Gastrocnemius medialis (tissue), 4 donors: ENCODE data around the gene EEF1E1. TPM values are rescaled to one million over a fixed set of nuclear protein-coding genes. Genes with fewer than 3 reads are reported as not detected.
A peak's percentile ranks its signal among the peaks of the same experiment; 100 is the strongest.
"Not testable (repeated sequence)": the region's sequence is repeated elsewhere in the genome, so short reads cannot be mapped to it uniquely, and the experiment has no call there.

Experiments
- ATAC-seq, 2 donors: fragments of 150-250 bp; one replicate each; pipeline ENCODE4 v1.9.1; 2016
- DNase-seq, 2 donors: peaks; one replicate each; pipeline ENCODE4 v3.0.0-alpha.2; 2019
- H3K27ac ChIP-seq, 4 donors: fragments of 200-600 bp; sonication (generic); 1 replicate in 1 of 4; 2 replicates in 3 of 4; pipeline ENCODE4 v1.5.1; 2016 to 2018; ENCODE audit warnings: mild to moderate bottlenecking in 2 of 4, moderate library complexity in 1 of 4
- H3K27me3 ChIP-seq, 3 donors: fragments of 200-600 bp; sonication (generic) in 2 of 3; 1 replicate in 1 of 3; 2 replicates in 2 of 3; pipeline versions ENCODE4 v1.5.1 to v1.6.0; 2016 to 2019; ENCODE audit warnings: mild to moderate bottlenecking in 1 of 3, moderate library complexity in 1 of 3
- H3K36me3 ChIP-seq, 2 donors: fragments of 200-600 bp; sonication (generic) in 1 of 2; one replicate each; pipeline ENCODE4 v1.5.1; 2017 to 2018
- H3K4me1 ChIP-seq, 2 donors: fragments of 200-600 bp; sonication (generic) in 1 of 2; one replicate each; pipeline ENCODE4 v1.5.1; 2016 to 2017; ENCODE audit warnings: mild to moderate bottlenecking in 2 of 2
- H3K4me3 ChIP-seq, 4 donors: fragments of 200-600 bp; sonication (generic) in 3 of 4; 1 replicate in 1 of 4; 2 replicates in 3 of 4; pipeline ENCODE4 v1.5.1; 2016 to 2019; ENCODE audit warnings: mild to moderate bottlenecking in 2 of 4
- H3K9me3 ChIP-seq, 3 donors: fragments of 200-600 bp; sonication (generic) in 2 of 3; 1 replicate in 1 of 3; 2 replicates in 2 of 3; pipeline ENCODE4 v1.5.1; 2016 to 2019
- POLR2A ChIP-seq, 2 donors: fragments of 450-650 bp; IDR thresholded peaks; one replicate each; pipeline ENCODE4 v1.6.1; 2017; ENCODE audit warnings: antibody characterized with exemption in 2 of 2, mild to moderate bottlenecking in 2 of 2, moderate library complexity in 2 of 2
- in situ Hi-C, 4 donors: fragments of 200-750 bp; cut with MboI; loops; one replicate each; pipeline versions ENCODE4 v1.15.0 to v1.8.0; 2017; ENCODE audit warnings: low sequenced_read_pairs in 4 of 4
- intact Hi-C: fragments of 100-400 bp; cut with DNase I; formaldehyde crosslinking; loops from one replicate; pipeline ENCODE4 v1.15.1; 2023; ENCODE audit warnings: low total_unique reads
- total RNA-seq, 4 donors: library from RNA; depleted of rRNA; stranded (reverse); fragments of >200 nt; gene quantifications; one replicate each; pipeline versions ENCODE4 v1.1.0 to v1.2.3, GENCODE V29; 2016
- TF ChIP-seq, protein P1 (sequence below), 5 experiments: fragments of 450-650 bp in 3 of 5; fragments of 200-600 bp in 2 of 5; sonication (generic) in 2 of 5; IDR thresholded peaks in 4 of 5; conservative IDR thresholded peaks in 1 of 5; 1 replicate in 4 of 5; 2 replicates in 1 of 5; pipeline ENCODE4 v1.5.1; 2016 to 2019; ENCODE audit warnings: antibody characterized with exemption in 5 of 5, mild to moderate bottlenecking in 3 of 5, moderate library complexity in 3 of 5

The EEF1E1 gene
- total RNA-seq, 4 donors from 2014 or later: 16.0 to 39.9 (median 21.2) TPM

- Histone ChIP-seq H3K27ac (peak overlapping the region in 1 of 4 donors; percentile 6), H3K36me3 (no peaks in the 10 kb centered on the region), H3K27me3 (no peaks in the 10 kb centered on the region), H3K4me1 (peaks cover 0 to 12% of the 10 kb centered on the region in 2 donors), H3K4me3 (no peak overlapping the region), H3K9me3 (no peaks in the 10 kb centered on the region)
- intact Hi-C loops (no loop called here), in situ Hi-C loops (no loop called here)
- TF ChIP-seq POLR2A (IDR thresholded peaks at IDR 0.05): no peak
- TF ChIP-seq, protein P1, sequence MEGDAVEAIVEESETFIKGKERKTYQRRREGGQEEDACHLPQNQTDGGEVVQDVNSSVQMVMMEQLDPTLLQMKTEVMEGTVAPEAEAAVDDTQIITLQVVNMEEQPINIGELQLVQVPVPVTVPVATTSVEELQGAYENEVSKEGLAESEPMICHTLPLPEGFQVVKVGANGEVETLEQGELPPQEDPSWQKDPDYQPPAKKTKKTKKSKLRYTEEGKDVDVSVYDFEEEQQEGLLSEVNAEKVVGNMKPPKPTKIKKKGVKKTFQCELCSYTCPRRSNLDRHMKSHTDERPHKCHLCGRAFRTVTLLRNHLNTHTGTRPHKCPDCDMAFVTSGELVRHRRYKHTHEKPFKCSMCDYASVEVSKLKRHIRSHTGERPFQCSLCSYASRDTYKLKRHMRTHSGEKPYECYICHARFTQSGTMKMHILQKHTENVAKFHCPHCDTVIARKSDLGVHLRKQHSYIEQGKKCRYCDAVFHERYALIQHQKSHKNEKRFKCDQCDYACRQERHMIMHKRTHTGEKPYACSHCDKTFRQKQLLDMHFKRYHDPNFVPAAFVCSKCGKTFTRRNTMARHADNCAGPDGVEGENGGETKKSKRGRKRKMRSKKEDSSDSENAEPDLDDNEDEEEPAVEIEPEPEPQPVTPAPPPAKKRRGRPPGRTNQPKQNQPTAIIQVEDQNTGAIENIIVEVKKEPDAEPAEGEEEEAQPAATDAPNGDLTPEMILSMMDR (IDR thresholded peaks at IDR 0.05 in 4 of 5, conservative IDR thresholded peaks at IDR 0.05 in 1 of 5): no peak
- DNase-seq (no peak), ATAC-seq (no peak)
These were observed 54.6 kb downstream of the EEF1E1 start for GRCh38 chr6:8047541-8048292.

DNA sequence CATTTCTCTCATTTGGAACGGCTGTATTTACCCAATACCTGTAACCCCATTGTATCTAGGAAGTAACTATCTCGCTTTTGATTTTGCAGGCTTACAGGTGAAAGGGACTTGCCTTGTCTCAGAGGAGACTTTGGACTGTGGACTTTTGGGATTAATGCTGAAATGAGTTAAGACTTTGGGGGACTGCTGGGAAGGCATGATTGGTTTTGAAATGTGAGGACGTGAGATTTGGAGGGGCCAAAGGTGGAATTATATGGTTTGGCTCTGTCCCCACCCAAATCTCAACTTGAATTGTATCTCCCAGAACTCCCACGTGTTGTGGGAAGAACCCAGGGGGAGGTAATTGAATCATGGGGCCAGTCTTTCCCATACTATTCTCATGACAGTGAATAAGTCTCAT, 56.6 kb downstream of the EEF1E1 start:
- H3K9me3 ChIP-seq, intact Hi-C loops: not testable (repeated sequence)

DNA sequence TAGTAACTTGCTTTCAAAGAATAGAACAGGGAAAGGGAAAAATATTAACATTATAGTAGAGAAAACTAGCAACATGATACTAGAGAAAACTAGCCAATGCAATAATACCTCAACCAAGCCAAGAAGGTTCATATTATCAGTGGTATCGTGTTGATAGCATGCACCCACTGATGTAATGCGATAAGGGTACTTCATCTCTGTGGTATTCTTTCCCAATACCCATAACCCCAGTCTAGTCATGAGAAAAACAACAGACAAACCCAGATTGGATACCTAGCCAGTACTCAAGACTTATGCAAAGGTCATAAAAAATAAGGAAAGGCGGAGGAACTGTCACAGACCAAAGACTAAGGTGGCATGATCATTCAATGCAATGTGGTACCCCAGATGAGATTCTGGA, 59.1 kb downstream of the EEF1E1 start:
- ATAC-seq (no peak), DNase-seq (no peak)
- Histone ChIP-seq H3K4me3 (no peak overlapping the region), H3K9me3 (no peaks in the 10 kb centered on the region), H3K36me3 (peaks cover 0 to 13% of the 10 kb centered on the region in 2 donors), H3K27ac (no peak overlapping the region), H3K27me3 (no peaks in the 10 kb centered on the region), H3K4me1 (peaks cover 0 to 12% of the 10 kb centered on the region in 2 donors)
- intact Hi-C loops (no loop called here), in situ Hi-C loops (no loop called here)
- TF ChIP-seq, protein P1 (IDR thresholded peaks at IDR 0.05 in 4 of 5, conservative IDR thresholded peaks at IDR 0.05 in 1 of 5): no peak
- TF ChIP-seq POLR2A (IDR thresholded peaks at IDR 0.05): no peak

More for the DNA sequence above, 56.6 kb downstream of the EEF1E1 start:
- H3K27me3 ChIP-seq, ATAC-seq, H3K27ac ChIP-seq, H3K4me3 ChIP-seq, DNase-seq, H3K36me3 ChIP-seq, in situ Hi-C loops: not testable (repeated sequence)
- peaks cover 0 to 12% of the 10 kb centered on the region in 2 donors for H3K4me1 ChIP-seq

- no peak overlapping the region for H3K27ac ChIP-seq
- H3K27me3 ChIP-seq: no peaks in the 10 kb centered on the region
- ATAC-seq (no peak), DNase-seq (no peak)
- intact Hi-C loops (no loop called here), in situ Hi-C loops (no loop called here)
- H3K4me1 ChIP-seq: peaks cover 0 to 7% of the 10 kb centered on the region in 2 donors
- H3K9me3 ChIP-seq: no peaks in the 10 kb centered on the region
- peaks cover 0 to 13% of the 10 kb centered on the region in 2 donors for H3K36me3 ChIP-seq
- no peak for TF ChIP-seq POLR2A (IDR thresholded peaks at IDR 0.05)
- no peak overlapping the region for H3K4me3 ChIP-seq
These were observed 60.3 kb downstream of the EEF1E1 start for GRCh38 chr6:8041913-8042583.

DNA sequence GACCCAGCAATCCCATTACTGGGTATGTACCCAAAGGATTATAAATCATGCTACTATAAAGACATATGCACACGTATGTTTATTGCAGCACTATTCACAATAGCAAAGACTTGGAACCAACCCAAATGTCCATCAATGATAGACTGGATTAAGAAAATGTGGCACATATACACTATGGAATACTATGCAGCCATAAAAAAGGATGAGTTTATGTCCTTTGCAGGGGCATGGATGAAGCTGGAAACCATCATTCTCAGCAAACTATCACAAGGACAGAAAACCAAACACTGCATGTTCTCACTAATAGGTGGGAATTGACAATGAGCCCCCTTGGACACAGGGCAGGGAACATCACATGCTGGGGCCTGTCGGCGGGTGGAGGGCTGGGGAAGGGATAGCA, 68.2 kb downstream of the EEF1E1 start:
- DNase-seq, ATAC-seq, H3K27ac ChIP-seq, H3K27me3 ChIP-seq, in situ Hi-C loops, H3K4me3 ChIP-seq, intact Hi-C loops, H3K36me3 ChIP-seq, H3K9me3 ChIP-seq: not testable (repeated sequence)
- H3K4me1 ChIP-seq: peaks cover 5 to 14% of the 10 kb centered on the region in 2 donors

DNA sequence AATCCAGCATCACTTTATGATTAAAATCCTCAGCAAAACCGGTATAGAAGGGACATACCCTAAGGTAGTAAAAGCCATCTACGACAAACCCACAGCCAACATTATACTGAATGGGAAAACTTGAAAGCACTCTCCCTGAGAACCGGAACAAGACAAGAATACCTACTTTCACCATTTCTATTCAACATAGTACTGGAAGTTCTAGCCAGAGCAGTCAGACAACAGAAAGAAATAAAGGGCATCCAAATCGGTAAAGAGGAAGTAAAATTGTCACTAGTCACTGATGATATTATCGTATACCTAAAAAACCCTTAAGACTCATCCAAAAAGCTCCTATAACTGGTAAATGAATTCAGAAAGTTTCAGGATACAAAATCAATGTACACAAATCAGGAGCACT, 71.4 kb downstream of the EEF1E1 start:
- Histone ChIP-seq H3K36me3 (no peaks in the 10 kb centered on the region), H3K9me3 (no peaks in the 10 kb centered on the region), H3K27me3 (no peaks in the 10 kb centered on the region), H3K27ac (no peak overlapping the region), H3K4me1 (peaks cover 12 to 22% of the 10 kb centered on the region in 2 donors), H3K4me3 (no peak overlapping the region)
- in situ Hi-C loops: no loop called here
- intact Hi-C loops: no loop called here
- DNase-seq: no peak
- TF ChIP-seq POLR2A (IDR thresholded peaks at IDR 0.05): no peak
- TF ChIP-seq, protein P1 (IDR thresholded peaks at IDR 0.05 in 4 of 5, conservative IDR thresholded peaks at IDR 0.05 in 1 of 5): no peak
- no peak for ATAC-seq
